GM21528 (cell line): ENCODE data around the gene CFAP44.
"Not testable (repeated sequence)": the region's sequence is repeated elsewhere in the genome, so short reads cannot be mapped to it uniquely, and the experiment has no call there.

Source experiments
- ATAC-seq: cut with Tn5 transposase; IDR thresholded peaks from one replicate; pipeline ENCODE4 v1.9.1; 2021; ENCODE audit warnings: mild to moderate bottlenecking, moderate library complexity; ENCODE audit not compliant: unreplicated experiment, low FRiP score

The CFAP44 gene, protein sequence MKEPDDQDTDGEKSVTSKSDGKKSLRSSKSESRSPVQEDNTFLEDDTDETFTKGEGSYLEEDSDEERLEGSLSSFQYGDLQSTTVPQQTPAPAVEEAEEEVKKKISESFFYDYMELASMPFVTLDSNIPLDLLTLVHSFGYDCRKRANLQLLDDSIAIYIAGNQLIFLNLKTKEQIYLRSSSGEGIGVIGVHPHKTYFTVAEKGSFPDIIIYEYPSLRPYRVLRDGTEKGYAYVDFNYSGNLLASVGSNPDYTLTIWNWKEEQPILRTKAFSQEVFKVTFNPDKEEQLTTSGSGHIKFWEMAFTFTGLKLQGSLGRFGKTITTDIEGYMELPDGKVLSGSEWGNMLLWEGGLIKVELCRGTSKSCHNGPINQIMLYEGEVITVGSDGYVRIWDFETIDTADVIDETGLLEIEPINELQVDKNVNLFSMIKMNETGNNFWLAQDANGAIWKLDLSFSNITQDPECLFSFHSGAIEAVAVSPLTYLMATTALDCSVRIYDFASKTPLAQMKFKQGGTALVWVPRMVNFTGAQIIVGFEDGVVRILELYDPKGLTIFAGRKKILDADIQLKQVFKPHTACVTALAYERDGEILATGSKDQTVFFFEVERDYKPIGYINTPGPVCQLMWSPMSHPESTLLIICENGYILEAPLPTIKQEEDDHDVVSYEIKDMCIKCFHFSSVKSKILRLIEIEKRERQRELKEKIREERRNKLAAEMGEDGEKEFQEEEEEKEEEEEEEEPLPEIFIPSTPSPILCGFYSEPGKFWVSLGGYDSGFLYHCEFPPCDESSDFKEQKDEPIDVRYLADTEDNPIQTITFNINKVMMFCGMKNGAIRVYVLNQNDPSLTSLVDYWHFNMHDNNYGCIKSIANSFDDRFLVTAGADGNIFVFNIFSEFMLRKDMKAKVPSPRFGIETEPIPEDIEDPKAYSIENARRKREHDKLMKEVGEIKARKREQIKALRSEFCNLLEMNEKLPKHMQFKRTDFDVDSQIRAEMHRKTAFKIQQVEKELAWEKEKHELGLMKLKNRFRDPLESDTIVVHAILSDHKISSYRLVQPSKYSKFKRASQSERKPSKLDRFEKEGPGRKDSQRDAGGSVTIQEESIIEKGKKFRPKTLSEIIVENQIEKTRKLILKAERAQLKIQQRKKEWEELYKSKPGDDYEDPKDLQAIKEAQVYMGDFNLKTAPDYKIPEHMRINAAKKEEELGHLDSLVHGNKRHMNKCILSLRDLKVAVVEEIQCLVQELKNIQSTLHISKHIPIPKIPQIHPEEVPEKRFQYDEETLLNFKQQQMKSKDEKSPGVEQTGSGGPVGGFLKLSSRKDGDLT (N-terminal part only)

DNA sequence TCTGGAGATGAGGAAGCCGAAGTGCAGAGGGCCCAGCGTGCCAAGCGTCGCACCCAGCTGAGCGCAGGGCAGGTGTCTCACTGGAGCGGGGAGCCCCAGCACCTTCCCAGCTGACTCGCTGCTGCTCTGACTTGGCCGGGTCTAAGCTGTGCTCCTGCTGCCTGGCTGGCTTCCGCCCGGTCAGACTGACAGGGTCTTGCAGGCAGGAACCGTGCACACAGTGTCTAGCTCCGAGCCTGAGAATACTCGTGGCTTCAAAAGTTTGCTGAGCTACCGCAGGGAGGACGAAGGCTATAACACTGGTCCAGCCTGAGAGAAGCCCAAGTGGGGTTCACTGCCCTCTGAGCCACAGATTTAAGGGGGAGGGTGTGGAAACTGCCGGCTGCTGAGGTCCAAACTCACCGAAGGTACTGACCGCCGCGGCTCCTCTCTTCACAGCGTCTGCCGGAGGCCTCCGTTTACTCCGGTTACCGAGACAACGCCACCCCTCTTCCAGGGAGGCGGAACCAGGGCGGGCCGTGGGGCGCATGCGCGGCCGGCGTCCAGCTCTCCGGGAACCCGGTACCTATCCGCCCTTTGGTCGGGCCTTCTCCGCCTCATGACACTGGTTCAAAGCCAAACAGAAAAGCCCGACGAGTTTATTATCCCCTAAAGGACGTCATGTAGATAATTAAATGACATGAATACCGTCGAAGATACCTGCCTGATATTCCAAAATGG, at the start of gene CFAP44:
Gene CFAP44 (minus strand): TSS at position 443 of the 720 bp plus-strand sequence. CDS start 7,829 bp downstream, outside the sequence.
- ATAC-seq = no peak

DNA sequence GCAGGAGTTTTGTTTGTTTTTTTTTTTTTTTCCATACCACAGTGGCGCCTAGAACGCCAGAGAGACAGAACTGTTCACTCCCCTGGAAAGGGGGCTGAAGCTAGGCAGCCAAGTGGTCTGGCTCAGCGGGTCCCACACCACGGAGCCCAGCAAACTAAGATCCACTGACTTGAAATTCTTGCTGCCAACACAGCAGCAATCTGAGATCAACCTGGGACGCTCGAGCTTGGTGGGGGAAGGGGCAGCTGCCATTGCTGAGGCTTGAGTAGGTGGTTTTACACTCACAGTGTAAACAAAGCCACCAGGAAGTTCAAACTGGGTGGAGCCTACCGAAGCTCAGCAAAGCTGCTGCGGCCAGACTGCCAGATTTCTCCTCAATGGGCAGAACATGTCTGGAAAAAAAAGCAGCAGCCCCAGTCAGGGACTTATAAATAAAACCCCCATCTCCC, 43.9 kb upstream of the CFAP44 start:
- ATAC-seq = no peak

DNA sequence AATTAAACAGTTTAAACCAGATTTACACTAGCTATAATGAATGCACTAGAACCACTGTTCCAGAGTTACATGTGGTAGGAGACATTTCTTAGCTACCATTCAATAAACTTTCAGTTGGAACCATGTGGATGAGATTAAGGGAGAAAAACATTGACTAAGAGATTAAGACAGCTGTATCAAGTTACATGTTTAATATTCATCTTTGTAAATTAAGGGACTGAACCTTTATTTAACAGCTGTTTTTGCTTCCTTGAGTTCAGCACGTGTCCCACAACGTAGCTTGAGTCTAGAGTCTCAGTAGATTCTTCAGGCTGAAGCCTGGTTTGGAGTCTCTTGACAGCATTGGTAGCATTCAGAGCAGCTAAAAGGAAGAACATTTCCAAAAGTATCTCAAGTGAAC, 27.2 kb upstream of the CFAP44 start:
- no peak for ATAC-seq

DNA sequence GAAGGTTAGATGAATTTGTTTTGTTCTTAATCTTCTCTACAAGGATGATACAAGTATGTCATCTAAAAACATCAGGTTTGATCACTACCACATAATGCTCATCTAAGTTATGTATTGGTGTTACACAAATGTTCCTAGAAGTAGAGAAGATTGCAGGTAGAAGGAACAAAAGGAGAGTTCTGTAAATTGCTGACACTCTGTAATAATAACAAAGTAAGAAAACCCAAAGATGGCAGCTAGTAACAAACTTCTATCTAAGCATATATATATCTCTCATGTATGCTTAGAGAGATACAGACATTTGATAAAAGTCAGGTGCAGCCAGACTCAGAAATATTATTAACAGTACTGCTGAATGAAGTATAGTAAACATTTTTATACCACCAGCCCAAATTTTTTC, 20.2 kb upstream of the CFAP44 start:
- ATAC-seq = no peak

DNA sequence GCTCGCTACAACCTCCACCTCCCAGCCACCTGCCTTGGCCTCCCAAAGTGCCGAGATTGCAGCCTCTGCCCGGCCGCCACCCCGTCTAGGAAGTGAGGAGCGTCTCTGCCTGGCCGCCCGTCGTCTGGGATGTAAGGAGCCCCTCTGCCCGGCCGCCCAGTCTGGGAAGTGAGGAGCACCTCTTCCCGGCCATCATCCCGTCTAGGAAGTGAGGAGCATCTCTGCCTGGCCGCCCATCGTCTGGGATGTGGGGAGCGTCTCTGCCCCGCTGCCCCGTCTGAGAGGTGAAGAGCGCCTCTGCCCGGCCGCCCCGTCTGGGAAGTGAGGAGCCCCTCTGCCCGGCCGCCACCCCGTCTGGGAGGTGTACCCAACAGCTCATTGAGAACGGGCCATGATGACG, 17.3 kb upstream of the CFAP44 start:
- not testable (repeated sequence) for ATAC-seq

DNA sequence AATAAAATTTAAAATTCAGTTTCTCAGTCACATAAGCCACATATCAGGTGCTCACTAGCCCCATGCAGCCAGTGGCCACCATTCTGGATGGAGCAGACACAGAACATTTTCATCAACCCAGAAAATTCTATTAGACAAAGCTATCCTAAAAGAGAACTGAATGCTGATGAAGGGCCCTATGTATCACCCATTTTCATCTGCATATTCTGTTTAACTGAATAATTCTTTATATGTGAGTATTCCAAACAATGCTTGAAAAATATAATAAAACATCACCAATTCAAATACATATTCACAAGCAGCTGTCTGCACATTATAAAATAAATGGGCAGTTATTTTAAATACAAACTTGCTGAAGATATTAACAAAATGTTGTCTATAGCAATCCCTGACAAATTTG, 14.2 kb upstream of the CFAP44 start:
- no peak for ATAC-seq

DNA sequence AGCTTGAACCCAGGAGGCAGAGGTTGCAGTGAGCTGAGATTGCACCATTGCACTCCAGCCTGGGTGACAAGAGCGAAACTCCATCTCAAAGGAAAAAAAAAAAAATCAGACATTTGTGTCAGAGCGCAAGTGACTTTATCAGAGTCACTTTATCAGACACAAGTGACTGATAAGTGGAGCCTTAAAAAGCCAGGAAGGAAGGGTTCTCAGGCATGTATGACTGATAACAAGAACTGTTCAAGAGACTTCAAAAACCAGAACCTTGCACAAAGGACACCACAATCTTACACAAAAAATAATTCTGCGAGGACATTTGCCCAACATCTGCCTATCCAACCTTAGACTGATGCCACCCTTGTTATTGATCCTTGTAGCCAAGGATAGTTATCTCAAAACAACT, 13.3 kb upstream of the CFAP44 start:
- no peak for ATAC-seq

DNA sequence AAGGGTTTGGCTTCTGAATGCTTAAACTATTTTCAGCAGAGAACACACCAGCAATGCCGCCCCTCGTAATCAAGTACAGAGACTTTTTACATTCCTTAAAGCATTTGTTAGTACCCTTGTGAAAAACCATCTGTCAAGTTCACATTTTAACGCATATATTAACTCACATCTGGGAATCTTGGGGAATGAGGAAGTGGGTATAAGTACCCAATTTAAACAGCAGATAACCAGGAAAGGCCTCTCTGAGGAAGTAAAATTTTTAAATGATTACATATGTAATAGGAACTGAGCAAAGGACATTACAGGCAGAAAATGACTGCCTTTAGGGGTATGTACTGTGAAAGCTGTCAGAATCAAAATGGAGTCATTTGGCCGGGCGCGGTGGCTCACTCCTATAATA, 12.8 kb upstream of the CFAP44 start:
- ATAC-seq = no peak

DNA sequence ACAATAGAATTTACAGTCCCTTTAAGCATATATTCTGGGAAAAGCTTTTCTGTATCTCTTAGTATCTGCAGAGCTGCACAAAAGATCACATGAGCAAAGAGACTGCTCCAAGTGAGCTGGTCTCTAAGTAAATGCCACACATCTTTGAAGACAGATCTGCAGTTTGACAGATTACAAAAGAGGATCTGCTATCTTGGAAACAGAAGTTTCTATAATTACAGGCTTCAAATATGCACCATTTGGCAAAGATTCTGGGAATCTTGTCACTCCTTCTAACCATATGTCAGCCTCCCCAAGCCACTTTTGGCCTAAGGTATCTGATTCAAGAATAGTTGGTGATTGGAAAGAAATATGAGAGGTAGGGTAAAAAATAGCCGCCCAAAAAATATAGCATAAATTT, 9.6 kb upstream of the CFAP44 start:
- no peak for ATAC-seq

DNA sequence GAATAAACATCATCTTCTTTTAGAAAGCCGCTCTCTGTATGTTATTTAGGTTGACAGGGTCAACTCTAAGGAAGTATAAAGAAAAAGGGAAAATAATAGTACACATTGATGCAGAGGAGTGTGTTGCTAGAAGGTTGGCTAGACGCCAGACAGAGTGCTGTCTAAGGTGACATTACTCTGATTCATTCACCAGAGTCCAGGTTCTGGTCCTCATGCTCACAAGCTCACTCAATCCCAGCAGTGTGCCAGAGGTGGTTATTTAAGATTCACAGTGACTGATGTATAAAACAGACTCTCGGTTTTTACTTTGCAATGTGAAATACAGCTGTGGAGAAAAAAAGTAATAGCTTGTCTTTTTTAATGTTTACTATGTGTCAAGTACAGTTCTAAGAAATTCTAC, 1.7 kb downstream of the CFAP44 start:
- ATAC-seq = no peak

DNA sequence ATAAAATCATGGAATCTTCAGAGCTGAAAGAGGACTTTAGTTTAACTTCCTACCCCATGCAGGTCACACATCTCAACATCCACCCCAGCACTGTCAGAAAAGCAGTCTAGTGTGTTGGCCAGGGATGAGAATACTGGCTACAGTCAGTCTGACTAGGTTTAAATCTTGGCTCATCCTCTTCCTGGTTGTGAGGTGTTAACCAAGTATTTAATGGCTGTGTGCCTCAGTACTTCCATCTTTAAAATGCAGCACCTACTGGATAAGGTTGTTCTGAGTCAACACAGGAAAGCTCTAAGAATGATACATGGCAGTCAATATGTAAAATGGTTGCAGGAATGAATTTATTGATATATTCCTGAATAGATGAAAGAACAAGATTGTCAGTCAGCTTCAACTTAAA, 3.1 kb downstream of the CFAP44 start:
- no peak for ATAC-seq

DNA sequence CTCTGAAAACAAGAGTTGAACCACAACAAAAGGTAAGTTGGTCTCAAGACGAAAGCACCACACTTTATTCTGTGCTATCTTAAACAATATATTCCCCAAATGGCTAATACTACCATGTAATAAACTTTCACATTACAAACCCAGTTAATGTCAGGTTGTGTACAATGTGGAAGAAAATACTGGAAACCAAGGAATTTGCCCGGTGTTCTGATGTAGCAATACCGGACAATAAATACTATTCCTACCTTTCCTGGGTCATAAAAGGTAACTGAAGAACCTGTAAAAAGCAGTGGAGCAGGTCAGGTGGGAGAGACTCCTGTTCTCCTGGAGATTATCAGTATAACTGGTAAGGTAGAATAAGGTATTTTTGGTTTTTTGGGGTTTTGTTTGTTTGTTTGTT, 3.9 kb downstream of the CFAP44 start:
- no peak for ATAC-seq

DNA sequence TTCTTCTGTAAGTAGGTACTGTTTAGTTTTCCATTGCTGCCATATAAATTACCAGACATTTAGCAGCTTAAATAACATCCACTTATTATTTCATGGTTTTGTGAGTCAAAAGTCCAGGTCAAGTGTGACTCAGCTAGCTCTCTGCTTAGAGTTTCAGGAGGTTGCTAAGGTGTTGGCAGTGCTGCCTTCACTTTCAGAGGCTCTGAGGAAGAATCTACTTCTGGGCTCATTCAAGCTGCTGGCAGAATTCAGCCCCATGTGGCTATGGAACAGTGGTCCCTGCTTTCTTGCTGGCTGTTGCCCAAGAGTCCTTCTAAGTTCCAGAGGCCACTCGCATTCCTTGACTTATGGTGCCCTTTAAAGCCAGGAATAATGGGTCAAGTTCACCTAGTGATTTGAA, 4.5 kb downstream of the CFAP44 start:
- ATAC-seq = no peak

DNA sequence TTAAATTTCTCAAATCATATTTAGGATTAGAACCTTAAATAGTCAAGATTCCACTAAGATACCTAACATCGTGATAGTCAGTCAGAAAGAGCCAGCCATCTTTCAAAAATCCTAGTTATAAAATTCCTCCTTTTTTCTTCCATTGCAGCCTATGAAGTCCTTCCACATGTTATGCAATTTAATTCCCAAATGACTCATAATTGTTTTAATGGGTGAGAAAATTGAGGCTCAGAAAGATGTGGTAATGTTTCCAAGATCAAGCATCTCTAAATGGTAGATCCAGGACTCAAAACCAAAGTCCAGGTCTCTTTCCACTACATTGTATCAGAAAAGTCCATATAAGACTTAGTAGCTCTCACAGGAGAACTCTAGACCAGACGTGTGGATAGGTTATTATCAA, 9.5 kb downstream of the CFAP44 start:
- ATAC-seq = no peak

DNA sequence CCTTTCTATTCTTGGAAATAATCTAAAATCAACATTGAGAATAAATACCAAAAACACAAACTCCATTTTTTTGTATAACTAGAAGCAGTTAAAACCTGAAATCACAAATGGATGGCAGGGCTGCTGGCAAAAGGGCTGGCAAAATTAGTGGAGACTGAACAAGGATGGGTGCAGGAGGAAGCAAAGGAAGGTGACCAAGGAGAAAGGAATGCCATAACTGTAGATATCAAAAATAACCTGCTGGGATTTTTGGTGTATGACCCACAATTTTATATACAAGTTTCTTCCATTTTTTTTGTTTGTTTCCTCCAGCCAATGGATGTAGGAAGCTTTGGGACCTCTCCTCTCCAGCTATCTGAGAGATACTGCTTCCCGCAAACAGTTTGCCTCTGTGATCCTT, 12.7 kb downstream of the CFAP44 start:
- no peak for ATAC-seq

DNA sequence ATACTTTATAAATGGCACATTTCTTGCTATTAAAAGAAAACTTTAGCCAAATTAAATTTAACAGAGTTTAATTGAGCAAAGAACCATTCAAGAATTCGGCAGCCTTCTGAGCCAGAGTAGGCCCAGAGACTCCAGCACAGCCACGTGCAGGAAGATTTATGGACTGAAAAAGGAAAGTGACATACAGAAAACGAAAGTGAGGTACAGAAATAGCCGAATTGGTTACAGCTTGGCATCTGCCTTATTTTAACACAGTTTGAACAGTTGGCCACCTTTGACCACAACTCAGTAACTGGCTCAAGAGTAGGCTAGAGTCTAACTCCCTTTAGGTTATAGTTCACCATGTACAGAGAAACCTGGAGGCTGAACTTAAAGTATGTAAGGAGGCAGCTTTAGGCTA, 17.6 kb downstream of the CFAP44 start:
- ATAC-seq = no peak

DNA sequence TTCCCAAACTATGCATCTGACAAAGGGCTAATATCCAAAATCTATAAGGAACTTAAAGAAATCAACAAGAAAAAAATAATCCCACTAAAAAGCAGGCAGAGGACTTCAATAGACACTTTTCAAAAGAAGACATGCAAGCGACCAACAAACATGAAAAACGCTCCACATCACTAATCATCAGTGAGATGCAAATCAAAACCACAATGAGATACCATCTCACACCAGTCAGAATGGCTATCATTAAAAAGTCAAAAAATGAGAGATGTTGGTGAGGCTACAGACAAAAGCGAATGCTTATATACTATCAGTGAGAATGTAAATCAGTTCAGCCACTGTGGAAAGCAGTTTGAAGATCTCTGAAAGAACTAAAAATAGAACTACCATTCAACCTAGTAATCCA, 20.2 kb downstream of the CFAP44 start:
- ATAC-seq = no peak

DNA sequence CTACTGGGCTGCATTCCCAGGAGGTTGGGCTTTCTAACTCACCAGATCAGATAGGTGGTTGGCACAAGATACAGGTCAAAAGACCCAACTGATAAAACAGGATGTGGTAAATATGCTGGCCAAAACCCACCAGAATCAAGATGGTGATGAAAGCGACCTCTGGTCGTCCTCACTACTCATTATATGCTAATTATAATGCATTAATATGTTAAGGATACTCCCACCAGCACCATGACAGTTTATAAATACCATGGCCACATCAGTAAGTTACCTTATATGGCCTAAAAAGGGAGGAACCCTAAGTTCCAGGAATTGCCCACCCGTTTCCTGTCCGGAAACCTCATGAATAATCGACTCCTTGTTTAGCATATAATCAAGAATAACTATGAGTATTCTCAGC, 31.6 kb downstream of the CFAP44 start:
- no peak for ATAC-seq

DNA sequence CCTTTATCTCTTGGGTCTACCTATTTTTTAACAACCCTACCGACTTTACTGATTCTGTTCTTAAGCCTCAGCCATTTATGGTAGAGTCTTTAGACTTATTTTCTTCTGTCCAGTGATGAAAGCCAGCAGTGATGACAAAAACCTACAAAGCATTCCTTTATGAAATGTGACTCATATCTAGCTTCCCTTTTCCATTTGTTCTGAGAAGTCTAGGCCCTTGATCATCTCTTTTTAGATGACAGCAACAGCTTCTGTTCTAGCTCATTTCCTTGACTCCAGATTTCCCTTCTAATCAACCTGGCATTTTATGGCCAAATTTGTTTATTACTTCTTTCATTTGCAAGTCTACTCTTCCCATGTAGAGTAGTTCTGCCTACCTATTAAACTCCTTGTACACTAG, 36.1 kb downstream of the CFAP44 start:
- ATAC-seq = no peak

DNA sequence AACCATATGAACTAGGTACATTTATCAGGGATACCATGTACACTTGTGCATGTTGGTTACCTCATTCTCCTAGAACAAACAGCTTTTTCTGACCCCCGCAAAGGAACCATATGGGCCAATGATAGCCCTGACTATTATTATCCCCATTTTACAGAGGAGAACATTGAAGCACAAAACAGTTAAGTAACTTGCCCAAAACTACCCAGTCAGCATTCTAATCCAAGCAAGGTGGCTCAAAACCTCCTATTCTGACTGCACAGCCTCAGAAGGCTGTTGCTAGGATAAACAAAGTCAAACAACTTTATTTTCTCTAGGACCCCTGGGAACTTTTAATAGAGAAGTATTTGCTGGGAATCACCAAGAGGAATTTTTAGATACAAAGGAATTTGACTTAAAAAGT, 36.7 kb downstream of the CFAP44 start:
- ATAC-seq = no peak
